GM23338 (cell line): ENCODE results near the gene ABCA4. TPM values are rescaled to one million over a fixed set of nuclear protein-coding genes. Genes with fewer than 3 reads are reported as not detected.
A peak's percentile ranks its signal among the peaks of the same experiment; 100 is the strongest.

Experiments
- ATAC-seq: fragments of 200-7000 bp; cut with Tn5 transposase; 3 replicates; pipeline ENCODE4 v1.9.1; 2020
- DNase-seq: peaks from one replicate; pipeline ENCODE4 v3.0.0-alpha.2; 2015; ENCODE audit warnings: low spot score
- H2AFZ ChIP-seq: fragments of 200-600 bp; sonication (generic); 2 replicates; pipeline ENCODE4 v1.8.0; 2016; ENCODE audit warnings: antibody characterized with exemption, mild to moderate bottlenecking, moderate library complexity
- H3F3A ChIP-seq: fragments of 200-600 bp; sonication (generic); replicated peaks from 2 replicates; pipeline ENCODE4 v1.8.0; 2017; ENCODE audit warnings: antibody characterized with exemption, mixed run types, low read depth
- H3K27ac ChIP-seq: fragments of 200-600 bp; sonication (generic); 2 replicates; pipeline ENCODE4 v1.6.1; 2016; ENCODE audit warnings: low read depth
- H3K27me3 ChIP-seq: fragments of 200-600 bp; sonication (generic); 2 replicates; pipeline ENCODE4 v1.8.0; 2016; ENCODE audit warnings: mild to moderate bottlenecking, mixed run types, moderate library complexity; ENCODE audit not compliant: insufficient read depth
- H3K36me3 ChIP-seq: fragments of 200-600 bp; sonication (generic); 2 replicates; pipeline ENCODE4 v1.8.0; 2016; ENCODE audit warnings: mild to moderate bottlenecking; ENCODE audit not compliant: insufficient read depth
- H3K4me1 ChIP-seq: fragments of 200-600 bp; sonication (generic); 2 replicates; pipeline ENCODE4 v1.8.0; 2016; ENCODE audit warnings: mild to moderate bottlenecking, moderate library complexity; ENCODE audit not compliant: insufficient read depth
- H3K4me2 ChIP-seq: fragments of 200-600 bp; sonication (generic); 2 replicates; pipeline ENCODE4 v1.7.1; 2017; ENCODE audit warnings: mixed run types
- H3K4me3 ChIP-seq: fragments of 200-600 bp; sonication (generic); 2 replicates; pipeline ENCODE4 v1.6.1; 2016; ENCODE audit warnings: mixed run types
- H3K79me2 ChIP-seq: fragments of 200-600 bp; sonication (generic); replicated peaks from 2 replicates; pipeline ENCODE4 v1.8.0; 2017; ENCODE audit warnings: mild to moderate bottlenecking; ENCODE audit not compliant: insufficient read depth
- H3K9me2 ChIP-seq: fragments of 200-600 bp; sonication (generic); 2 replicates; pipeline ENCODE4 v1.8.0; 2017; ENCODE audit not compliant: insufficient read depth
- H4K20me1 ChIP-seq: fragments of 200-600 bp; sonication (generic); replicated peaks from 2 replicates; pipeline ENCODE4 v1.8.0; 2017; ENCODE audit warnings: mild to moderate bottlenecking; ENCODE audit not compliant: insufficient read depth
- H3K27ac Mint-ChIP-seq: 2 replicates; pipeline ENCODE4 v1.8.0; 2020; ENCODE audit warnings: inconsistent platforms, mild to moderate bottlenecking, moderate library complexity, mixed read lengths
- H3K27me3 Mint-ChIP-seq: 3 replicates; pipeline ENCODE4 v1.8.0; 2022; ENCODE audit warnings: low read depth, mild to moderate bottlenecking, moderate library complexity, mixed read lengths, inconsistent platforms; ENCODE audit not compliant: insufficient read depth, poor library complexity
- H3K36me3 Mint-ChIP-seq: 3 replicates; pipeline ENCODE4 v1.8.0; 2021; ENCODE audit warnings: low read depth, mild to moderate bottlenecking, inconsistent platforms, moderate library complexity, mixed read lengths
- H3K4me1 Mint-ChIP-seq: 3 replicates; pipeline ENCODE4 v1.8.0; 2020; ENCODE audit warnings: mild to moderate bottlenecking, inconsistent platforms, mixed read lengths
- H3K4me3 Mint-ChIP-seq: 3 replicates; pipeline ENCODE4 v1.8.0; 2021; ENCODE audit warnings: moderate library complexity, mild to moderate bottlenecking, inconsistent platforms, mixed read lengths
- H3K9me3 Mint-ChIP-seq: 3 replicates; pipeline ENCODE4 v1.8.0; 2020; ENCODE audit warnings: moderate library complexity, mild to moderate bottlenecking, inconsistent platforms, mixed read lengths
- CREB1 ChIP-seq: fragments of 250-450 bp; sonication (Bioruptor Pico); IDR thresholded peaks from 2 replicates; pipeline ENCODE4 v1.5.0; 2020; ENCODE audit warnings: low read depth, mild to moderate bottlenecking, moderate library complexity
- EZH2 ChIP-seq: fragments of 200-600 bp; sonication (generic); IDR thresholded peaks from one replicate; pipeline ENCODE4 v1.8.0; 2017; ENCODE audit warnings: antibody characterized with exemption, mild to moderate bottlenecking, low read depth; ENCODE audit not compliant: unreplicated experiment
- EZH2phosphoT487 ChIP-seq: fragments of 200-600 bp; sonication (generic); IDR thresholded peaks from one replicate; pipeline ENCODE4 v1.8.1; 2018; ENCODE audit warnings: antibody characterized with exemption; ENCODE audit not compliant: unreplicated experiment
- JUNB ChIP-seq: IDR thresholded peaks from one replicate; pipeline ENCODE4 v1.6.1; 2016; ENCODE audit warnings: antibody characterized with exemption; ENCODE audit not compliant: unreplicated experiment
- POLR2AphosphoS5 ChIP-seq: IDR thresholded peaks from 2 replicates; pipeline ENCODE4 v1.6.1; 2016; ENCODE audit warnings: antibody characterized with exemption, low read depth
- STAT1 ChIP-seq: IDR thresholded peaks from one replicate; pipeline ENCODE4 v1.6.1; 2016; ENCODE audit warnings: antibody characterized with exemption; ENCODE audit not compliant: unreplicated experiment
- ZNF114 ChIP-seq: fragments of 250-450 bp; sonication (Bioruptor Pico); IDR thresholded peaks from 2 replicates; pipeline ENCODE4 v1.5.0; 2020; ENCODE audit warnings: mild to moderate bottlenecking, moderate library complexity
- polyA plus RNA-seq: library from polyadenylated mRNA; unstranded; fragments of >200 nt; fragmentation: Nextera tagmentation; extraction: Ambion mirVana; gene quantifications from 2 replicates; pipeline ENCODE4 v1.2.1, GENCODE V29; 2016
- total RNA-seq: library from RNA; depleted of rRNA; stranded (reverse); fragments of >200 nt; shearing (Covaris generic); gene quantifications from 2 replicates; pipeline ENCODE4 v1.2.3, GENCODE V29; 2014
- TF ChIP-seq, protein P1 (sequence below), 2 experiments: fragments of 200-600 bp in 1 of 2; sonication (generic) in 1 of 2; conservative IDR thresholded peaks; 2 replicates each; pipeline versions ENCODE4 v1.5.1 to v1.6.1; 2016 to 2017; ENCODE audit warnings: antibody characterized with exemption in 2 of 2, low read depth in 2 of 2, mild to moderate bottlenecking in 2 of 2, moderate library complexity in 1 of 2
- TF ChIP-seq, protein P2 (sequence below): IDR thresholded peaks from one replicate; pipeline ENCODE4 v1.6.1; 2018; ENCODE audit warnings: antibody characterized with exemption; ENCODE audit not compliant: unreplicated experiment

The ABCA4 gene
- total and polyA plus RNA-seq, 2 experiments from 2014 or later: not detected

DNA sequence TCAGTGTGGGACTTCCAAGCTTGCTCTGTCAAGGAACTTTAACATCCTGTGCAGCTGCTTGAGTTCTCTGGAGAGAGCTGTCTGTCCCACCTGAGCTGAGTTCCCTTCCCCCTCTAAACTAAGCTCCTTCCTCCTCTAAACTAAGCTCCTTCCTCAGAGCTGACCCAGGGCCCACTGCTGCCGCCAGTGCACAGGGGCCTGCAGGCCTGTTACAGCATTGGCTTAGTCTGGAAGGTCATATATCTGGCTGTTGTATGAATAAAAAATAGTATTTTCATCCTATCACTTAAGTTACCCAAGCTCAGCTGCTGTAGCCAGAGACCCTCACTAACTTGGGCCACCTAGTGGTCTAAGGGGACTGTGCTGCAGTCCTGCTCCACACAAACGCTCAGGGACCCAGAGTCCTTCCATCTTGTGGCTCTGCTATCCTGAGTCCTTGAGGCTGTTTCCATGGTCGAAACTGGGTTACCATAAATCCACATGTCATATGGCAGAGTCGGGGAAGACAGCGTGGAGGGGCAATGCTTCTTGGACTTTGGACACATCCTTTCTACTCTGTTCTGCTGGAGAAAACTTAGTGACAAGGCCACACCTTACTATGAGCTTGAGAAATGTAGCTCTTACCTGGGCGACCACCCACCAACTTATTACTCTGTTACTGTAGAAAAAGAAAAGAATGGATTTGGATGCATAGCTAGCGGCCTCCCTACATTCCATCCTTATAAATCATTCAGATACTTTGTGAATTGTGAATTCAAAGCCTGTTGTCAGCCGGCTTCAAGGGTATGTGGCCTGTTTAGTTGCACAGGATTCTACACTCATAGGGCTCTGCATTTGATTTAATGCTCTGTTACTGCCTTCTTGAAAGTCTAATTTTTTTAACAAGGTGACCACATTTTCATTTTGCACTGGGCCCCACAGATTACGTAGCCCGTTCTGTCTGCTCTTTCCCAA lies 140.4 kb downstream of the ABCA4 start:
- DNase-seq (peak; percentile 82), ATAC-seq (peak; percentile 96)
- H3K4me2 ChIP-seq: no peak overlapping the region
- no peak overlapping the region for H3K27ac Mint-ChIP-seq
- H3K9me2 ChIP-seq: no peaks in the 10 kb centered on the region
- H3F3A ChIP-seq: no peaks in the 10 kb centered on the region
- H3K9me3 Mint-ChIP-seq: peaks cover 3% of the 10 kb centered on the region; the same call in 2 of the 3 replicates
- H3K27me3 Mint-ChIP-seq: peaks cover 4% of the 10 kb centered on the region
- H3K4me1 Mint-ChIP-seq: peaks cover 18% of the 10 kb centered on the region; the same call in 2 of the 3 replicates
- H4K20me1 ChIP-seq: no peaks in the 10 kb centered on the region
- H2AFZ ChIP-seq: peak overlapping the region; percentile 93; the same call in 1 of the 2 replicates
- no peaks in the 10 kb centered on the region for H3K79me2 ChIP-seq
- H3K4me3 Mint-ChIP-seq: no peak overlapping the region
- TF ChIP-seq STAT1: no peak
- TF ChIP-seq, protein P1, sequence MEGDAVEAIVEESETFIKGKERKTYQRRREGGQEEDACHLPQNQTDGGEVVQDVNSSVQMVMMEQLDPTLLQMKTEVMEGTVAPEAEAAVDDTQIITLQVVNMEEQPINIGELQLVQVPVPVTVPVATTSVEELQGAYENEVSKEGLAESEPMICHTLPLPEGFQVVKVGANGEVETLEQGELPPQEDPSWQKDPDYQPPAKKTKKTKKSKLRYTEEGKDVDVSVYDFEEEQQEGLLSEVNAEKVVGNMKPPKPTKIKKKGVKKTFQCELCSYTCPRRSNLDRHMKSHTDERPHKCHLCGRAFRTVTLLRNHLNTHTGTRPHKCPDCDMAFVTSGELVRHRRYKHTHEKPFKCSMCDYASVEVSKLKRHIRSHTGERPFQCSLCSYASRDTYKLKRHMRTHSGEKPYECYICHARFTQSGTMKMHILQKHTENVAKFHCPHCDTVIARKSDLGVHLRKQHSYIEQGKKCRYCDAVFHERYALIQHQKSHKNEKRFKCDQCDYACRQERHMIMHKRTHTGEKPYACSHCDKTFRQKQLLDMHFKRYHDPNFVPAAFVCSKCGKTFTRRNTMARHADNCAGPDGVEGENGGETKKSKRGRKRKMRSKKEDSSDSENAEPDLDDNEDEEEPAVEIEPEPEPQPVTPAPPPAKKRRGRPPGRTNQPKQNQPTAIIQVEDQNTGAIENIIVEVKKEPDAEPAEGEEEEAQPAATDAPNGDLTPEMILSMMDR (conservative IDR thresholded peaks at IDR 0.05; ENCODE audit: low read depth in 2 of 2): peak; percentile 69 to 80
- TF ChIP-seq EZH2phosphoT487: no peak
- no peak for TF ChIP-seq POLR2AphosphoS5
- TF ChIP-seq ZNF114: no peak
- no peaks in the 10 kb centered on the region for H3K36me3 Mint-ChIP-seq
- no peak overlapping the region for H3K27ac ChIP-seq
- peaks cover 6% of the 10 kb centered on the region for H3K4me1 ChIP-seq
- H3K27me3 ChIP-seq: no peaks in the 10 kb centered on the region
- H3K36me3 ChIP-seq: no peaks in the 10 kb centered on the region
- no peak overlapping the region for H3K4me3 ChIP-seq

DNA sequence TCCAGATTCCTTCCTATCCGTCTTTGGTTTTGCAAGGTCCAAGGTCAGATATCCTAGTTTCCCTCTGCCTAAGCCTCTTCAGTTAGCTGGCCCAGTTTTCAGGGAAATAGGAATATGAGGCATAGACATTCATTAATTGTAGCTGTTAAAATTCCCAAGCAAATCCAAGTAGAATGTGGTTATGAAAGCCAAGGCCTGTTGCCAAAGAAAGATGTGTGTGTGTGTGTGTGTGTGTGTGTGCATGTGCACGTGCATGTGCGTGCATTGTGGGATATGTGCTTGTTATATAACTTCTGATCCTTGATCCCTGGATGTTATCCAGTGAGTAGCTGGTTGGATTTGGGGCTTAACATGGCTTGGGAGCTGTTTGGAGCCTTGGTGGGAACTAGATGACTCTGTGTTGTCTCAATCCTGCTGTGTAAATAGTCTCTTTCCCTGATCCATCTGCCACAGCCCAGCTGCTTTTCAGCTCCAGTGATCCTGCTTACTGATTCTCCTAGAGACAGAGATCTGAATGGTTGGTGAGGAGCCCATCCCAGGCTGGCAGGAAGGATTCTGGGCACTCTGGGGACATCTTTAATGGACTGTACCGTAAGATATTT lies 141.1 kb downstream of the ABCA4 start:
- ATAC-seq (peak; percentile 28), DNase-seq (no peak)
- peaks cover 18% of the 10 kb centered on the region; the same call in 2 of the 3 replicates for H3K4me1 Mint-ChIP-seq
- Histone ChIP-seq H3K4me2 (no peak overlapping the region), H3K4me3 (no peak overlapping the region), H3K4me1 (peaks cover 6% of the 10 kb centered on the region), H3K27ac (no peak overlapping the region), H3K27me3 (no peaks in the 10 kb centered on the region), H3K79me2 (no peaks in the 10 kb centered on the region), H3K36me3 (no peaks in the 10 kb centered on the region), H4K20me1 (no peaks in the 10 kb centered on the region), H3F3A (no peaks in the 10 kb centered on the region), H2AFZ (peak overlapping the region; percentile 93; the same call in 1 of the 2 replicates), H3K9me2 (no peaks in the 10 kb centered on the region)
- peaks cover 4% of the 10 kb centered on the region for H3K27me3 Mint-ChIP-seq
- H3K27ac Mint-ChIP-seq: no peak overlapping the region; the same call in 1 of the 2 replicates
- no peak overlapping the region for H3K4me3 Mint-ChIP-seq
- H3K9me3 Mint-ChIP-seq: peaks cover 3% of the 10 kb centered on the region; the same call in 2 of the 3 replicates
- no peaks in the 10 kb centered on the region for H3K36me3 Mint-ChIP-seq
- no peak for TF ChIP-seq POLR2AphosphoS5
- no peak for TF ChIP-seq JUNB
- no peak for TF ChIP-seq EZH2
- no peak for TF ChIP-seq CREB1
- TF ChIP-seq, protein P2, sequence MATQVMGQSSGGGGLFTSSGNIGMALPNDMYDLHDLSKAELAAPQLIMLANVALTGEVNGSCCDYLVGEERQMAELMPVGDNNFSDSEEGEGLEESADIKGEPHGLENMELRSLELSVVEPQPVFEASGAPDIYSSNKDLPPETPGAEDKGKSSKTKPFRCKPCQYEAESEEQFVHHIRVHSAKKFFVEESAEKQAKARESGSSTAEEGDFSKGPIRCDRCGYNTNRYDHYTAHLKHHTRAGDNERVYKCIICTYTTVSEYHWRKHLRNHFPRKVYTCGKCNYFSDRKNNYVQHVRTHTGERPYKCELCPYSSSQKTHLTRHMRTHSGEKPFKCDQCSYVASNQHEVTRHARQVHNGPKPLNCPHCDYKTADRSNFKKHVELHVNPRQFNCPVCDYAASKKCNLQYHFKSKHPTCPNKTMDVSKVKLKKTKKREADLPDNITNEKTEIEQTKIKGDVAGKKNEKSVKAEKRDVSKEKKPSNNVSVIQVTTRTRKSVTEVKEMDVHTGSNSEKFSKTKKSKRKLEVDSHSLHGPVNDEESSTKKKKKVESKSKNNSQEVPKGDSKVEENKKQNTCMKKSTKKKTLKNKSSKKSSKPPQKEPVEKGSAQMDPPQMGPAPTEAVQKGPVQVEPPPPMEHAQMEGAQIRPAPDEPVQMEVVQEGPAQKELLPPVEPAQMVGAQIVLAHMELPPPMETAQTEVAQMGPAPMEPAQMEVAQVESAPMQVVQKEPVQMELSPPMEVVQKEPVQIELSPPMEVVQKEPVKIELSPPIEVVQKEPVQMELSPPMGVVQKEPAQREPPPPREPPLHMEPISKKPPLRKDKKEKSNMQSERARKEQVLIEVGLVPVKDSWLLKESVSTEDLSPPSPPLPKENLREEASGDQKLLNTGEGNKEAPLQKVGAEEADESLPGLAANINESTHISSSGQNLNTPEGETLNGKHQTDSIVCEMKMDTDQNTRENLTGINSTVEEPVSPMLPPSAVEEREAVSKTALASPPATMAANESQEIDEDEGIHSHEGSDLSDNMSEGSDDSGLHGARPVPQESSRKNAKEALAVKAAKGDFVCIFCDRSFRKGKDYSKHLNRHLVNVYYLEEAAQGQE: no peak
- TF ChIP-seq STAT1: no peak
